Measurements from ENCODE around the gene DDX6.

GRCh38 chr11:118774032-118774431 lies 16.9 kb downstream of the DDX6 start:
- TF ChIP-seq, protein P1, sequence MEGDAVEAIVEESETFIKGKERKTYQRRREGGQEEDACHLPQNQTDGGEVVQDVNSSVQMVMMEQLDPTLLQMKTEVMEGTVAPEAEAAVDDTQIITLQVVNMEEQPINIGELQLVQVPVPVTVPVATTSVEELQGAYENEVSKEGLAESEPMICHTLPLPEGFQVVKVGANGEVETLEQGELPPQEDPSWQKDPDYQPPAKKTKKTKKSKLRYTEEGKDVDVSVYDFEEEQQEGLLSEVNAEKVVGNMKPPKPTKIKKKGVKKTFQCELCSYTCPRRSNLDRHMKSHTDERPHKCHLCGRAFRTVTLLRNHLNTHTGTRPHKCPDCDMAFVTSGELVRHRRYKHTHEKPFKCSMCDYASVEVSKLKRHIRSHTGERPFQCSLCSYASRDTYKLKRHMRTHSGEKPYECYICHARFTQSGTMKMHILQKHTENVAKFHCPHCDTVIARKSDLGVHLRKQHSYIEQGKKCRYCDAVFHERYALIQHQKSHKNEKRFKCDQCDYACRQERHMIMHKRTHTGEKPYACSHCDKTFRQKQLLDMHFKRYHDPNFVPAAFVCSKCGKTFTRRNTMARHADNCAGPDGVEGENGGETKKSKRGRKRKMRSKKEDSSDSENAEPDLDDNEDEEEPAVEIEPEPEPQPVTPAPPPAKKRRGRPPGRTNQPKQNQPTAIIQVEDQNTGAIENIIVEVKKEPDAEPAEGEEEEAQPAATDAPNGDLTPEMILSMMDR (conservative IDR thresholded peaks at IDR 0.05; ENCODE audit: low read depth, low read length): no peak
- TF ChIP-seq EZH2 (IDR thresholded peaks at IDR 0.05; ENCODE audit: low read length, unreplicated experiment): no peak
- TF ChIP-seq EZH2phosphoT487 (IDR thresholded peaks at IDR 0.05; ENCODE audit: borderline replicate concordance, low read length): no peak
